Lower leg skin (tissue), 3 donors: ENCODE measurements around the gene DOHH.

Experiments
- CTCF ChIP-seq, 3 donors: fragments of 450-650 bp; IDR thresholded peaks; one replicate each; pipeline ENCODE4 v1.5.1; 2016; ENCODE audit warnings: antibody characterized with exemption in 3 of 3, mild to moderate bottlenecking in 3 of 3, moderate library complexity in 2 of 3
- POLR2A ChIP-seq, 2 donors: fragments of 450-650 bp; IDR thresholded peaks; one replicate each; pipeline ENCODE4 v1.6.1; 2016 to 2017; ENCODE audit warnings: antibody characterized with exemption in 2 of 2, mild to moderate bottlenecking in 1 of 2, moderate library complexity in 1 of 2

GRCh38 chr19:3464587-3465235, 35.8 kb downstream of the DOHH start:
- TF ChIP-seq CTCF (IDR thresholded peaks at IDR 0.05): no peak
- TF ChIP-seq POLR2A (IDR thresholded peaks at IDR 0.05): no peak
